OCI-LY1 (cell line): Measurements from ENCODE around the gene MTUS2.

Experiments used
- CTCF ChIP-seq: fragments of 200-600 bp; sonication (generic), shearing (Covaris generic); IDR thresholded peaks from 2 replicates; pipeline ENCODE4 v1.5.1; 2017; ENCODE audit warnings: mild to moderate bottlenecking, antibody characterized with exemption, low read length, moderate library complexity, mixed read lengths
- EZH2 ChIP-seq: fragments of 200-600 bp; sonication (generic), shearing (Covaris generic); IDR thresholded peaks from 2 replicates; pipeline ENCODE4 v1.8.0; 2017; ENCODE audit warnings: borderline replicate concordance, mixed run types, mild to moderate bottlenecking, antibody characterized with exemption, low read length, moderate library complexity, mixed read lengths

DNA sequence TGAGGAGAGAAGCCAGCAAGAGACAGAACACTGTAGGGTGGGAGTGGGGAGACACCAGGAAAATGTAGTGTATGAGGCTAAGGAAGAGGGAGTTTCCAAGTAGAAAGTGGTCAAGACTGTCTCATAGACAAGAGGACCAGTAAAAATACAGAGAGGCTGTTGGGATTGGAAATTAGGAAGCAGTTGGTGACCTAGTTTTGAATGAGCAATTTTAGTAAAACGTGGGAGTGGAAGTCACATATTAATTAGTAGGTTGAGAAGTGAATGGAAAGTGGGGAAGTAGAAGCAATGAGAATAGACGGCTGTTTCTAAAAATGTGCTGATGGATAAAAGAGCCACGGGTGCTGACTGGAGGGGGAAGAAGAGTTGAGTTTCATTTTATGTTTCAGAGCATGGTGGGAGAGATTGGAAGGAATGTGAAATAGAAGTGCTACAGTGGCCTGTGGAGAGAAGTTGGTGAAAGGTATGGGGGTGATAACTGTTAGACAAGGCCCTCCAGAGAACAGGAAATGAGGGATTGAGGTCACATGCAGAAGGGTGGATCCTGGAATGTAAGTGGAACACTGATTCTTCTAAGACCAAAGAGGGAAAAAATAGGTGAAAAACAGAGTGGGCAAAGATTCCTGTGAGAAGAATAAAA, 247.3 kb downstream of the MTUS2 start:
- TF ChIP-seq CTCF (no peak), EZH2 (no peak)
